GM13977 (cell line): Measurements from ENCODE around the gene C10orf90.

Source experiments
- DNase-seq: peaks from one replicate; pipeline ENCODE4 v3.0.0; 2012; ENCODE audit warnings: low spot score
- CTCF ChIP-seq: IDR thresholded peaks from 2 replicates; pipeline ENCODE4 v1.5.1; 2012; ENCODE audit warnings: mild to moderate bottlenecking, control low read depth; ENCODE audit not compliant: insufficient read depth; ENCODE audit errors: extremely low read depth, missing control alignments
- in situ Hi-C: fragments of 300-500 bp; cut with MboI; formaldehyde crosslinking; loops from one replicate; pipeline ENCODE4 v1.12.0; 2022; ENCODE audit warnings: low sequenced_read_pairs, low pct_unique_long_range_greater_than_20kb, mixed read lengths, inconsistent platforms; ENCODE audit not compliant: unreplicated experiment

Gene C10orf90

GRCh38 chr10:126491476-126491875 lies 179.0 kb downstream of the C10orf90 start:
- in situ Hi-C loops: loop anchor here (25.0 kb wide), 1 partner anchor 504 kb away; no protein-coding TSS in a partner anchor
- TF ChIP-seq CTCF: no peak
- no peak for DNase-seq

- in situ Hi-C loops: loop anchor here (25.0 kb wide), 1 partner anchor 494 kb away; no protein-coding TSS in a partner anchor
- no peak for TF ChIP-seq CTCF
- no peak for DNase-seq
Observed at GRCh38 chr10:126481181-126481580, 189.3 kb downstream of the C10orf90 start.

GRCh38 chr10:126480648-126481047 lies 189.8 kb downstream of the C10orf90 start:
- no peak for TF ChIP-seq CTCF
- DNase-seq: no peak
- in situ Hi-C loops: loop anchor here (25.0 kb wide), 1 partner anchor 493 kb away; no protein-coding TSS in a partner anchor

GRCh38 chr10:126479280-126479895 lies 191.1 kb downstream of the C10orf90 start:
- TF ChIP-seq CTCF: no peak
- in situ Hi-C loops: loop anchor here (25.0 kb wide), 1 partner anchor 492 kb away; no protein-coding TSS in a partner anchor
- DNase-seq: no peak

GRCh38 chr10:126478546-126478945 lies 191.9 kb downstream of the C10orf90 start:
- TF ChIP-seq CTCF: no peak
- in situ Hi-C loops: loop anchor here (25.0 kb wide), 1 partner anchor 491 kb away; no protein-coding TSS in a partner anchor
- no peak for DNase-seq

- DNase-seq: no peak
- in situ Hi-C loops: loop anchor here (25.0 kb wide), 1 partner anchor 489 kb away; no protein-coding TSS in a partner anchor
Observed at GRCh38 chr10:126476246-126476645, 194.2 kb downstream of the C10orf90 start.

More at GRCh38 chr10:126476246-126476645, 194.2 kb downstream of the C10orf90 start:
- no peak for TF ChIP-seq CTCF
